Adrenal gland (tissue), 12 donors: Measurements from ENCODE around the gene CA11. TPM values are rescaled to one million over a fixed set of nuclear protein-coding genes. Genes with fewer than 3 reads are reported as not detected.

Source experiments
- DNase-seq, 7 donors: peaks; one replicate each; pipeline ENCODE4 v3.0.0-alpha.2; 2019 to 2020
- H3K27ac ChIP-seq, 5 donors: fragments of 200-600 bp; sonication (generic) in 4 of 5; 1 replicate in 3 of 5; 2 replicates in 2 of 5; pipeline versions ENCODE4 v1.5.1 to v1.8.0; 2016 to 2020; ENCODE audit warnings: mild to moderate bottlenecking in 1 of 5
- H3K27me3 ChIP-seq: fragments of 200-600 bp; 2 replicates; pipeline ENCODE4 v1.8.0; 2021
- H3K36me3 ChIP-seq, 2 donors: fragments of 200-600 bp; replicated peaks in 1 of 2; 1 replicate in 1 of 2; 2 replicates in 1 of 2; pipeline versions ENCODE4 v1.5.1 to v1.8.0; 2018 to 2022
- H3K4me1 ChIP-seq, 2 donors: fragments of 200-600 bp; replicated peaks in 1 of 2; 1 replicate in 1 of 2; 2 replicates in 1 of 2; pipeline versions ENCODE4 v1.5.1 to v1.8.0; 2018 to 2021
- H3K4me3 ChIP-seq, 4 donors: fragments of 200-600 bp; sonication (generic) in 3 of 4; one replicate each; pipeline ENCODE4 v1.5.1; 2016 to 2018
- H3K9me3 ChIP-seq, 3 donors: fragments of 200-600 bp; sonication (generic) in 1 of 3; replicated peaks in 1 of 3; 1 replicate in 2 of 3; 2 replicates in 1 of 3; pipeline versions ENCODE4 v1.5.1 to v1.8.0; 2016 to 2021
- POLR2A ChIP-seq, 2 donors: fragments of 450-650 bp; IDR thresholded peaks; one replicate each; pipeline ENCODE4 v1.6.1; 2017; ENCODE audit warnings: antibody characterized with exemption in 2 of 2, mild to moderate bottlenecking in 2 of 2, moderate library complexity in 1 of 2
- WGBS, 4 donors: extraction: QIAGEN DNeasy Blood & Tissue Kit in 2 of 4; methylation state at CpG; one replicate each; pipeline versions ENCODE4 v1.1.5 to v1.1.7; 2013 to 2017; 5-methylcytosine and 5-hydroxymethylcytosine counted together
- intact Hi-C, 2 donors: fragments of 100-400 bp; cut with DNase I; formaldehyde crosslinking; loops; one replicate each; pipeline versions ENCODE4 v1.14.1 to v1.15.0; 2022 to 2023
- polyA plus RNA-seq, 3 donors: library from polyadenylated mRNA; stranded (reverse); fragments of 200-250 nt in 2 of 3; fragments of 350-450 nt in 1 of 3; fragmentation: Illumina TruSeq in 1 of 3; extraction: RNeasy Lipid Tissue Mini Kit (QIAGEN cat#74804) in 1 of 3; gene quantifications; one replicate each; pipeline ENCODE4 v1.2.3, GENCODE V29; 2013 to 2014
- total RNA-seq, 9 donors: library from RNA; depleted of rRNA in 4 of 9; stranded (reverse); fragments of >200 nt in 4 of 9; fragments of 120-200 nt in 1 of 9; fragmentation: NEBNext Ultra II Directional in 1 of 9; extraction: Animal tissue kit (Norgen Biotek cat#: 25700) in 1 of 9; gene quantifications; one replicate each; pipeline versions ENCODE4 v1.1.0 to v1.2.4, GENCODE V29; 2013 to 2023
- TF ChIP-seq, protein P1 (sequence below), 6 experiments: fragments of 450-650 bp in 4 of 6; fragments of 200-600 bp in 2 of 6; sonication (generic) in 1 of 6; IDR thresholded peaks; 1 replicate in 5 of 6; 2 replicates in 1 of 6; pipeline versions ENCODE4 v1.5.1 to v1.8.0; 2016 to 2021; ENCODE audit warnings: antibody characterized with exemption in 6 of 6, mild to moderate bottlenecking in 2 of 6, moderate library complexity in 1 of 6
- donor health status: healthy with polysubstance abuse.
- donor health status: Bipolar disorder and iron deficiency.
- donor health status: DM: yes; HTN: yes; CAD: no.
- donor health status: DM: no; HTN: no; CAD: no.
- donor health status: DM: no; HTN: no; CAD: no.
- donor health status: DM: yes; HTN: yes; CAD: no.

Gene CA11
- total and polyA plus RNA-seq, 12 donors, result 6.0 to 125 (median 23.7) TPM

GRCh38 chr19:48638831-48639381 lies 7.1 kb downstream of the CA11 start:
- peak in 6 of 7 donors; percentile 44 to 78 (median 58) for DNase-seq
- H3K4me3 ChIP-seq, result peak overlapping the region in 1 of 4 donors; percentile 70
- H3K4me1 ChIP-seq, result peaks cover 19 to 32% of the 10 kb centered on the region in 2 donors
- no peaks in the 10 kb centered on the region for H3K27me3 ChIP-seq
- H3K27ac ChIP-seq, result peak overlapping the region in 4 of 5 donors; percentile 48 to 98 (median 92)
- TF ChIP-seq, protein P1, sequence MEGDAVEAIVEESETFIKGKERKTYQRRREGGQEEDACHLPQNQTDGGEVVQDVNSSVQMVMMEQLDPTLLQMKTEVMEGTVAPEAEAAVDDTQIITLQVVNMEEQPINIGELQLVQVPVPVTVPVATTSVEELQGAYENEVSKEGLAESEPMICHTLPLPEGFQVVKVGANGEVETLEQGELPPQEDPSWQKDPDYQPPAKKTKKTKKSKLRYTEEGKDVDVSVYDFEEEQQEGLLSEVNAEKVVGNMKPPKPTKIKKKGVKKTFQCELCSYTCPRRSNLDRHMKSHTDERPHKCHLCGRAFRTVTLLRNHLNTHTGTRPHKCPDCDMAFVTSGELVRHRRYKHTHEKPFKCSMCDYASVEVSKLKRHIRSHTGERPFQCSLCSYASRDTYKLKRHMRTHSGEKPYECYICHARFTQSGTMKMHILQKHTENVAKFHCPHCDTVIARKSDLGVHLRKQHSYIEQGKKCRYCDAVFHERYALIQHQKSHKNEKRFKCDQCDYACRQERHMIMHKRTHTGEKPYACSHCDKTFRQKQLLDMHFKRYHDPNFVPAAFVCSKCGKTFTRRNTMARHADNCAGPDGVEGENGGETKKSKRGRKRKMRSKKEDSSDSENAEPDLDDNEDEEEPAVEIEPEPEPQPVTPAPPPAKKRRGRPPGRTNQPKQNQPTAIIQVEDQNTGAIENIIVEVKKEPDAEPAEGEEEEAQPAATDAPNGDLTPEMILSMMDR (IDR thresholded peaks at IDR 0.05), result no peak
- no peak for TF ChIP-seq POLR2A (IDR thresholded peaks at IDR 0.05)
- no peaks in the 10 kb centered on the region for H3K9me3 ChIP-seq
- H3K36me3 ChIP-seq, result no peaks in the 10 kb centered on the region
- intact Hi-C loops, result no loop called here
- 74 to 77% (median 76%) methylated on average over 16 of the region's 16 CpGs for WGBS, 4 donors

DNA sequence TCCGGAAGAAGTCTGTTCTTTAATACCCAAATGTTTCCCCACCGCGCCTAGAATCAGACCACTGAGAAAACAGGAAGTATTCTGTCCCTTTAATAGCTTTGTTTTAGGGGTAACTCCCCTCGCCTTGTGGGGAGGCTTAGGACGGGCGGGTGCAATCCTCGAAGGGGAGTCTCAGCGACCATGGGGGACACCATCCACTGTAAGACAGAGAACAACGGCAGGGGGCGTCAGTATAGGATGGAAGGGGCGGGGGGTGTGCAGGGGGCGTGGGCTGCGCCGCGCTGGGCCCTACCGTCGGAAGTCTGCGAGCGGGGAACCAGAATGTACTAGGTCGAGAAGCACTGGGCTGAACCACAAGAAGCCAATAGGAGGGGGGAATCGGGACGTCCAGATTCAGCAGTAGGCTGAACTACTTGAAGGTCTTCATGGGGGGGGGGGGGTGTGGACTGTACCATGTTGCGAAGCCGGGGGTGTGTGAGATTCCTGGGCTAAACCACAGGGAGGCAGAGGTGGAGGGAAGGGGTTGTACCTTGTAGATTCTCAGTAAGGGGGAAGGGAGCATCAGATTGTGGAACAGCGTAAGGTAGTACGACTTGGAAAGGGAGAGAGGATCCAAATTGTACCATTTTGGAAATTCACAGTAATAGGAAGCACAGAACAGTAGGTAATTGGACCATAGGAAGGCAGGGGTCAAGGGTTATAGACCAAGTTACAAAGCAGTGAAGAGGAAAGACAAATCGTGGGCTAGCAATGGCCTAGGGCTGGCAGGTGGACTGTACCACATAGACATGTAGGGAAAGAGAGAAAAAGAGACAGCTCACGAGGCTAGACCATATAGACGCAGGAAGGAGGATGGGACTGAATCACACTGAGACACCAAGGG lies 7.8 kb downstream of the CA11 start:
- 6 to 10% (median 8%) methylated on average over 16 to 29 of the region's 29 CpGs for whole genome bisulfite sequencing, 4 donors
- intact Hi-C loops, result no loop called here
- peak; percentile 88 to 97 (median 94) for DNase-seq
- peak overlapping the region in 2 of 4 donors; percentile 29 to 70 for H3K4me3 ChIP-seq
- peak; percentile 51 to 88 for TF ChIP-seq POLR2A (IDR thresholded peaks at IDR 0.05)
- TF ChIP-seq, protein P1 (IDR thresholded peaks at IDR 0.05), result peak in 4 of 6 experiments; percentile 11 to 42 (median 34)
- peaks cover 27 to 39% of the 10 kb centered on the region in 2 donors for H3K4me1 ChIP-seq
- H3K36me3 ChIP-seq, result no peaks in the 10 kb centered on the region
- H3K27me3 ChIP-seq, result no peaks in the 10 kb centered on the region
- H3K27ac ChIP-seq, result peak overlapping the region; percentile 88 to 98 (median 96)
- H3K9me3 ChIP-seq, result no peaks in the 10 kb centered on the region

- peak overlapping the region in 2 of 4 donors; percentile 45 to 70 for H3K4me3 ChIP-seq
- intact Hi-C loops, result no loop called here
These were observed 8.5 kb downstream of the CA11 start for GRCh38 chr19:48637449-48637947.

More at GRCh38 chr19:48637449-48637947, 8.5 kb downstream of the CA11 start:
- WGBS, 4 donors, result 0 to 1% (median 0%) methylated on average over 24 to 38 of the region's 38 CpGs
- Histone ChIP-seq H3K36me3 (no peaks in the 10 kb centered on the region), H3K9me3 (no peaks in the 10 kb centered on the region), H3K27ac (peak overlapping the region; percentile 88 to 98 (median 96)), H3K27me3 (no peaks in the 10 kb centered on the region), H3K4me1 (peaks cover 33 to 46% of the 10 kb centered on the region in 2 donors)
- peak; percentile 99 to 100 (median 100) for DNase-seq
- TF ChIP-seq, protein P1 (IDR thresholded peaks at IDR 0.05), result no peak
- TF ChIP-seq POLR2A (IDR thresholded peaks at IDR 0.05), result no peak
